IMR-90 (cell line): ENCODE data around the gene HIVEP3. TPM values are rescaled to one million over a fixed set of nuclear protein-coding genes. Genes with fewer than 3 reads are reported as not detected.

Experiments used
- ATAC-seq: fragments of 200-7000 bp; cut with Tn5 transposase; 2 replicates; pipeline ENCODE4 v1.9.1; 2020; ENCODE audit warnings: low read depth, mild to moderate bottlenecking, moderate library complexity
- BruUV-seq: library from RNA; stranded (reverse); fragments of 400-500 nt; replicated peaks from 2 replicates; lab custom pipeline; 2021; lab: Mats Ljungman, UMichigan
- CTCF ChIA-PET: fragments of 300-600 bp; formaldehyde crosslinking; extraction: SDS; loops from one replicate; lab custom pipeline; 2021; ENCODE audit warnings: antibody characterized with exemption; lab: Yijun Ruan, JAX
- POLR2A ChIA-PET: fragments of 300-600 bp; sonication (Branson Sonifier 250); formaldehyde crosslinking; loops from one replicate; lab custom pipeline; 2022; ENCODE audit warnings: antibody characterized with exemption; ENCODE audit not compliant: unreplicated experiment; lab: Charles Lee
- DNase-seq: peaks from one replicate; pipeline ENCODE4 v3.0.0; 2013
- H2AFZ ChIP-seq: replicated peaks from 2 replicates; pipeline ENCODE3; 2013; ENCODE audit warnings: low read length, mild to moderate bottlenecking; ENCODE audit not compliant: poor library complexity
- H2AK5ac ChIP-seq: 2 replicates; pipeline ENCODE4 v1.6.1; 2013; ENCODE audit warnings: low read depth, low read length, inconsistent platforms
- H2AK9ac ChIP-seq: replicated peaks from 2 replicates; pipeline ENCODE3; 2013; ENCODE audit warnings: mild to moderate bottlenecking, low read depth, low read length, moderate library complexity; ENCODE audit not compliant: poor library complexity
- H2BK120ac ChIP-seq: 2 replicates; pipeline ENCODE4 v1.6.1; 2013; ENCODE audit warnings: low read depth, low read length, inconsistent platforms
- H2BK15ac ChIP-seq: 3 replicates; pipeline ENCODE4 v1.6.1; 2013; ENCODE audit warnings: low read depth, low read length, inconsistent platforms
- H2BK20ac ChIP-seq: 2 replicates; pipeline ENCODE4 v1.6.1; 2013; ENCODE audit warnings: low read depth, mild to moderate bottlenecking, inconsistent platforms, low read length, moderate library complexity
- H2BK5ac ChIP-seq: 2 replicates; pipeline ENCODE4 v1.6.1; 2013; ENCODE audit warnings: mild to moderate bottlenecking, low read depth, low read length, inconsistent platforms; ENCODE audit not compliant: poor library complexity, severe bottlenecking
- H3K14ac ChIP-seq: replicated peaks from 2 replicates; pipeline ENCODE4 v1.6.1; 2013; ENCODE audit warnings: low read depth, low read length, inconsistent platforms
- H3K18ac ChIP-seq: 2 replicates; pipeline ENCODE4 v1.6.1; 2013; ENCODE audit warnings: low read depth, low read length, control low read depth
- H3K23ac ChIP-seq: 2 replicates; pipeline ENCODE4 v1.6.1; 2013; ENCODE audit warnings: low read depth, low read length, inconsistent platforms
- H3K27ac ChIP-seq: 2 replicates; pipeline ENCODE4 v1.5.1; 2013; ENCODE audit warnings: mild to moderate bottlenecking, control low read depth, low read length; ENCODE audit not compliant: insufficient read depth
- H3K27me3 ChIP-seq: 2 replicates; pipeline ENCODE4 v1.6.1; 2013; ENCODE audit warnings: low read length; ENCODE audit not compliant: control insufficient read depth, insufficient read depth
- H3K36me3 ChIP-seq: 2 replicates; pipeline ENCODE4 v1.6.1; 2013; ENCODE audit warnings: low read length, mixed read lengths; ENCODE audit not compliant: control insufficient read depth, insufficient read depth
- H3K4ac ChIP-seq: 2 replicates; pipeline ENCODE4 v1.6.1; 2013; ENCODE audit warnings: low read depth, low read length, inconsistent platforms
- H3K4me1 ChIP-seq: 2 replicates; pipeline ENCODE4 v1.6.1; 2013; ENCODE audit warnings: low read length, mixed read lengths; ENCODE audit not compliant: control insufficient read depth, insufficient read depth
- H3K4me2 ChIP-seq: 2 replicates; pipeline ENCODE4 v1.6.1; 2013; ENCODE audit warnings: low read depth, mild to moderate bottlenecking, control low read depth, low read length, moderate library complexity
- H3K4me3 ChIP-seq: 2 replicates; pipeline ENCODE4 v1.5.1; 2013; ENCODE audit warnings: low read depth, mild to moderate bottlenecking, control low read depth, low read length, moderate library complexity; ENCODE audit not compliant: insufficient read depth
- H3K56ac ChIP-seq: 2 replicates; pipeline ENCODE4 v1.6.1; 2013; ENCODE audit warnings: low read length, inconsistent platforms; ENCODE audit not compliant: insufficient read depth; ENCODE audit errors: extremely low read depth
- H3K79me1 ChIP-seq, 2 experiments: 2 replicates each; pipeline ENCODE4 v1.6.1; 2013; ENCODE audit warnings: low read length in 2 of 2, inconsistent platforms in 1 of 2, low read depth in 1 of 2
- H3K9ac ChIP-seq: 2 replicates; pipeline ENCODE4 v1.6.1; 2013; ENCODE audit warnings: low read depth, low read length, control low read depth
- H3K9me1 ChIP-seq: 2 replicates; pipeline ENCODE4 v1.6.1; 2013; ENCODE audit warnings: low read length, inconsistent platforms; ENCODE audit not compliant: insufficient read depth
- H3K9me3 ChIP-seq: 2 replicates; pipeline ENCODE4 v1.6.1; 2013; ENCODE audit warnings: low read length; ENCODE audit not compliant: control insufficient read depth, insufficient read depth
- H4K20me1 ChIP-seq: 2 replicates; pipeline ENCODE4 v1.6.1; 2013; ENCODE audit warnings: low read length, inconsistent platforms; ENCODE audit not compliant: insufficient read depth
- H4K5ac ChIP-seq: 2 replicates; pipeline ENCODE4 v1.6.1; 2013; ENCODE audit warnings: mild to moderate bottlenecking, low read depth, low read length, control low read depth
- H4K8ac ChIP-seq, 2 experiments: 2 replicates each; pipeline ENCODE4 v1.6.1; 2013; ENCODE audit warnings: low read depth in 2 of 2, low read length in 2 of 2, control low read depth in 1 of 2, inconsistent platforms in 1 of 2
- H4K91ac ChIP-seq: 2 replicates; pipeline ENCODE4 v1.6.1; 2013; ENCODE audit warnings: low read depth, low read length, inconsistent platforms; ENCODE audit not compliant: insufficient read depth
- CHD1 ChIP-seq: IDR thresholded peaks from 2 replicates; pipeline ENCODE4 v1.6.1; 2012; ENCODE audit warnings: low read depth, low read length, improper control_type of control experiment
- FOS ChIP-seq: fragments of 150-350 bp; IDR thresholded peaks from 2 replicates; pipeline ENCODE4 v1.6.1; 2016; ENCODE audit warnings: low read depth, low read length
- MAFK ChIP-seq: IDR thresholded peaks from 2 replicates; pipeline ENCODE4 v1.6.1; 2012; ENCODE audit warnings: low read depth, low read length, improper control_type of control experiment
- RAD21 ChIP-seq: IDR thresholded peaks from 2 replicates; pipeline ENCODE4 v1.6.1; 2012; ENCODE audit warnings: low read length, improper control_type of control experiment
- RCOR1 ChIP-seq: IDR thresholded peaks from 2 replicates; pipeline ENCODE4 v1.6.1; 2012; ENCODE audit warnings: mild to moderate bottlenecking, low read length, improper control_type of control experiment; ENCODE audit not compliant: insufficient replicate concordance
- WGBS, 2 experiments: methylation state at CpG; one replicate each; pipeline versions ENCODE4 v1.1.5 to v1.1.7; 2013; ENCODE audit warnings: missing lambda C conversion rate in 2 of 2; ENCODE audit not compliant: insufficient read length in 1 of 2; ENCODE audit errors: extremely low coverage in 2 of 2; 5-methylcytosine and 5-hydroxymethylcytosine counted together
- dilution Hi-C: fragments of 300-500 bp; cut with HindIII; formaldehyde crosslinking; loops from one replicate; pipeline ENCODE4 v1.14.3; 2018; ENCODE audit warnings: low sequenced_read_pairs; ENCODE audit not compliant: unreplicated experiment
- in situ Hi-C: fragments of 300-500 bp; cut with MboI; formaldehyde crosslinking; loops from 3 replicates; pipeline ENCODE4 v1.14.3; 2019; ENCODE audit warnings: low sequenced_read_pairs, inconsistent platforms, mixed read lengths
- intact Hi-C: fragments of 100-400 bp; cut with micrococcal nuclease; formaldehyde crosslinking; loops from 2 replicates; pipeline ENCODE4 v1.10.0; 2022
- polyA plus RNA-seq, 3 experiments: library from polyadenylated mRNA; depleted of rRNA; stranded (reverse); fragments of >200 nt; gene quantifications; 2 replicates each; pipeline ENCODE4 v1.2.3, GENCODE V29; 2012; ENCODE audit warnings: low replicate concordance in 1 of 3
- total RNA-seq: library from RNA; depleted of rRNA; stranded (reverse); fragments of >200 nt; gene quantifications from 2 replicates; pipeline ENCODE4 v1.2.3, GENCODE V29; 2012

Gene HIVEP3
- total and polyA plus RNA-seq, 2 of the 4 experiments (the other 2 are of a cell fraction): 1.4 to 4.0 TPM

- TF ChIP-seq RAD21: no peak
Measured at GRCh38 chr1:41842993-41843755, 75.5 kb downstream of the HIVEP3 start (continued).

DNA sequence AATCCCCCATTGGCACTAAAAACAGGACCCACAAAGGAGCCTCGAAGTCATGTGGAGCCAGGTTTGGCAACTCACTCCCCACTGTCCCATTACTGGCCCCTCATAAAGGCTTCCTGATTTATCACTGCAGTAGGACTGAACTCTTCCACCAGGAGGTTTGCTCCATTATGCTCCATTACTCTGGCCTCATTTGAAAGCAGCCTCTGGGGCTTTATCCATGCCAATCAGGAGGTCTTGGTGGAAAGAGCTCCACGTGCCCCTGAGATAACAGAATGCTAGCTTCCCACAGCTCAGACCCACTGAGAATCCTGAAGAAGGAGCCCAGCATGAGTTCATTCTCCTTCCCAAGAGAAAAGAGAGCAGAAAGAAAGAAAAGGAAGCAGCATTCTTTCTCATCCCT lies 76.4 kb downstream of the HIVEP3 start:
- no peak for ATAC-seq
- intact Hi-C loops: no loop called here

More for the DNA sequence above, 76.4 kb downstream of the HIVEP3 start:
- Histone ChIP-seq H3K4me1 (peaks cover 9% of the 10 kb centered on the region), H2BK15ac (no peak overlapping the region), H2BK5ac (no peak overlapping the region), H3K27me3 (peaks cover 5% of the 10 kb centered on the region), H3K18ac (no peak overlapping the region), H3K9me1 (no peaks in the 10 kb centered on the region; the same call in 1 of the 2 replicates), H3K14ac (no peak overlapping the region), H3K56ac (no peak overlapping the region), H3K9me3 (no peaks in the 10 kb centered on the region), H3K4me2 (no peak overlapping the region), H4K5ac (no peak overlapping the region), H3K23ac (no peak overlapping the region), H3K9ac (no peak overlapping the region), H2BK120ac (no peak overlapping the region), H4K8ac (no peak overlapping the region), H2AFZ (no peak overlapping the region), H2AK9ac (no peak overlapping the region), H3K36me3 (no peaks in the 10 kb centered on the region), H3K4ac (no peak overlapping the region), H4K91ac (no peak overlapping the region), H2AK5ac (no peak overlapping the region), H3K4me3 (no peak overlapping the region), H3K27ac (no peak overlapping the region), H4K20me1 (no peaks in the 10 kb centered on the region), H3K79me1 (no peaks in the 10 kb centered on the region), H2BK20ac (no peak overlapping the region)
- dilution Hi-C loops: no loop called here
- CTCF ChIA-PET: no interaction called here
- TF ChIP-seq CHD1 (no peak), RCOR1 (no peak), MAFK (no peak), FOS (no peak)
- no TSS peak for BruUV-seq
- WGBS, 2 experiments: no CpG with 5 or more reads among the region's 2 CpGs
- in situ Hi-C loops: no loop called here
- POLR2A ChIA-PET: no interaction called here
- no peak for DNase-seq
